Brain microvascular endothelial cell (primary cell): ENCODE measurements around the gene SREK1IP1.
"Not testable (repeated sequence)": the region's sequence is repeated elsewhere in the genome, so short reads cannot be mapped to it uniquely, and the experiment has no call there.

Experiments
- DNase-seq: peaks from one replicate; pipeline ENCODE4 v3.0.0-alpha.2; 2020
- H3K27ac ChIP-seq: fragments of 250-450 bp; sonication (Bioruptor Pico); 2 replicates; pipeline ENCODE4 v1.5.1; 2020; ENCODE audit warnings: mild to moderate bottlenecking, moderate library complexity
- H3K27me3 ChIP-seq: fragments of 250-450 bp; sonication (Bioruptor Pico); replicated peaks from 2 replicates; pipeline ENCODE4 v1.5.1; 2020; ENCODE audit warnings: mild to moderate bottlenecking
- H3K36me3 ChIP-seq: fragments of 250-450 bp; sonication (Bioruptor Pico); replicated peaks from 2 replicates; pipeline ENCODE4 v1.5.1; 2020; ENCODE audit warnings: mild to moderate bottlenecking
- H3K4me3 ChIP-seq: 2 replicates; pipeline ENCODE4 v1.5.1; 2011; ENCODE audit warnings: low read depth, mild to moderate bottlenecking, control low read depth, low read length, moderate library complexity
- CTCF ChIP-seq: IDR thresholded peaks from 2 replicates; pipeline ENCODE4 v1.5.1; 2011; ENCODE audit warnings: low read depth, mild to moderate bottlenecking, moderate library complexity, low read length, control low read depth, inconsistent platforms; ENCODE audit errors: missing control alignments
- in situ Hi-C: cut with HindIII; loops from 2 replicates; pipeline ENCODE4 v1.10.0; 2017; ENCODE audit warnings: low sequenced_read_pairs, low pct_ligation_motif_present

SREK1IP1 gene

GRCh38 chr5:64707191-64707590, 61.3 kb downstream of the SREK1IP1 start:
- Histone ChIP-seq H3K27ac (no peak overlapping the region), H3K36me3 (no peaks in the 10 kb centered on the region), H3K27me3 (no peaks in the 10 kb centered on the region), H3K4me3 (no peak overlapping the region)
- DNase-seq = no peak
- in situ Hi-C loops = no loop called here
- no peak for TF ChIP-seq CTCF

- in situ Hi-C loops, H3K27ac ChIP-seq, DNase-seq, H3K4me3 ChIP-seq, H3K27me3 ChIP-seq, H3K36me3 ChIP-seq: not testable (repeated sequence)
These were observed 62.4 kb downstream of the SREK1IP1 start for GRCh38 chr5:64706074-64706473.

- no peak overlapping the region for H3K27ac ChIP-seq
- DNase-seq = no peak
- H3K36me3 ChIP-seq = no peaks in the 10 kb centered on the region
- no peak for TF ChIP-seq CTCF
- in situ Hi-C loops = no loop called here
- H3K27me3 ChIP-seq = no peaks in the 10 kb centered on the region
- no peak overlapping the region for H3K4me3 ChIP-seq
These were observed 67.7 kb downstream of the SREK1IP1 start for GRCh38 chr5:64700765-64701164.

- H3K27me3 ChIP-seq, H3K27ac ChIP-seq, H3K4me3 ChIP-seq, DNase-seq, in situ Hi-C loops, H3K36me3 ChIP-seq: not testable (repeated sequence)
These were observed 72.1 kb downstream of the SREK1IP1 start for GRCh38 chr5:64696414-64696813.

GRCh38 chr5:64693636-64694035, 74.9 kb downstream of the SREK1IP1 start:
- H3K27me3 ChIP-seq = peaks cover 25% of the 10 kb centered on the region
- TF ChIP-seq CTCF = no peak
- no peak for DNase-seq
- no peak overlapping the region for H3K4me3 ChIP-seq
- H3K36me3 ChIP-seq = no peaks in the 10 kb centered on the region
- H3K27ac ChIP-seq = no peak overlapping the region
- in situ Hi-C loops = no loop called here

GRCh38 chr5:64691291-64691690, 77.2 kb downstream of the SREK1IP1 start:
- no peak overlapping the region for H3K4me3 ChIP-seq
- H3K27me3 ChIP-seq = peaks cover 25% of the 10 kb centered on the region
- H3K27ac ChIP-seq = no peak overlapping the region
- in situ Hi-C loops = no loop called here
- no peak for TF ChIP-seq CTCF
- DNase-seq = no peak
- no peaks in the 10 kb centered on the region for H3K36me3 ChIP-seq

GRCh38 chr5:64690417-64691151, 77.9 kb downstream of the SREK1IP1 start, which contains the start of gene SHISAL2B:
Gene SHISAL2B, plus strand, starts transcription at chr5:64690503. Its CDS starts 121 bp downstream, at chr5:64690624.
- H3K27ac ChIP-seq = no peak within 1 kb of the TSS
- no peak for TF ChIP-seq CTCF
- peak within 1 kb of the TSS; percentile 43 for H3K4me3 ChIP-seq
- no peak for DNase-seq
- in situ Hi-C loops = no loop called here
- H3K27me3 ChIP-seq = peaks cover 25% of the 10 kb centered on the region
- H3K36me3 ChIP-seq = no peaks in the 10 kb centered on the region
